ENCODE data around the gene ADAMTS19.

- no peak for TF ChIP-seq CTCF (IDR thresholded peaks at IDR 0.05)
- TF ChIP-seq POLR2A (IDR thresholded peaks at IDR 0.05) = no peak
Observed at GRCh38 chr5:129572060-129572459, 112.0 kb downstream of the ADAMTS19 start.

Data from ovary (tissue), 3 donors.